Measurements from ENCODE around the gene OR2Z1.

Gene OR2Z1, protein sequence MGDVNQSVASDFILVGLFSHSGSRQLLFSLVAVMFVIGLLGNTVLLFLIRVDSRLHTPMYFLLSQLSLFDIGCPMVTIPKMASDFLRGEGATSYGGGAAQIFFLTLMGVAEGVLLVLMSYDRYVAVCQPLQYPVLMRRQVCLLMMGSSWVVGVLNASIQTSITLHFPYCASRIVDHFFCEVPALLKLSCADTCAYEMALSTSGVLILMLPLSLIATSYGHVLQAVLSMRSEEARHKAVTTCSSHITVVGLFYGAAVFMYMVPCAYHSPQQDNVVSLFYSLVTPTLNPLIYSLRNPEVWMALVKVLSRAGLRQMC

DNA sequence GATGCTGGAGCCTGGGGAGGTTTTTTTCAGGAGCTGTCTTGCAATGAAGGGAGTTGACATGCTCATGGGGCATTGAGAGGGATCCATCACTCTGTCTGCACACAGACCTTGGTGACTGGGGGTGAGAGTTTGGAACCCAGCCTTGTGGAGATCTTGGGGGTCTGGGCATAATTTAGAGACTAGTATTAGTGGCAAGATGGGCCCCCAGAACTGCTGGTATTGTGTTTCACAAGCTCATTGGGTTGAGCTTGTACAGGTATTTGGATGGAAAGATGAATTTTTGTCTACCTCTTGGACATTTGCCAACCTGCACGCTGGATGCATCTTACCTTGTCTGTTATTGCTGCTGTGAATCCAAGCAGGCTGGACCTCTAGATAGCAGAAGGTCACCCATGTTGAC is at the start of gene OR2Z1:
Gene OR2Z1 (plus strand): TSS at position 301 of the 400 bp plus-strand sequence. CDS start 9,395 bp downstream, outside the sequence.
- DNase-seq, result no peak

DNA sequence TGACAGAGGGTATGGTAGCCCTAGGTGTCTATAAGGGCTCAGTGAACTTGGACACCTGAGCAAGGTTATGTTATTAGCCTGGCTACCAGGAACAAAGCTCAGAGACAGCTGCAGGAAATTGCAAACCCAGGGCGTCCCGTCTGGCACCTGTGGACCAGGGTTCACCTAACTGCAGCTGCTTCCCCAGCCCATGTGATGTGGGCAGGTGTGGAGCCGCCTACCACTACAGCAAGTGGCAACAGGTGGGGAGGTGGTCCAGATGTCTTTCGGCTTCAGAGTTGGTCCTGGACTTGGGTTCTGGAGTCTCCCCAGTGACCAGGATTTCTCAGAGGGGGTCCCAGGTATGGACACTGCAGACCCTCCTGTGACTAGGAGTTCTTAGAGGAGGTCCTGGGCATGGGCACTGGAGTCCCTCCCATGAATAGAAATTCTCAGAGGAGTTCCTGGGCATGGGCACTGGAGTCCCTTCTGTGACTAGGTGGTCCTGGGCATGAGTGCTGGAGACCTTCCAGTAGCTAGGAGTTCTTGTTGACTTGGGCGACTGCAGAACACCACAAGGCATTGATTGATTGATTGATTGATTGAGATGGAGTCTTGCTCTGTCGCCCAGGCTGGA is 48.0 kb upstream of the OR2Z1 start:
- no peak for DNase-seq

GRCh38 chr19:8675066-8675465 is 46.4 kb upstream of the OR2Z1 start:
- no peak for DNase-seq

DNA sequence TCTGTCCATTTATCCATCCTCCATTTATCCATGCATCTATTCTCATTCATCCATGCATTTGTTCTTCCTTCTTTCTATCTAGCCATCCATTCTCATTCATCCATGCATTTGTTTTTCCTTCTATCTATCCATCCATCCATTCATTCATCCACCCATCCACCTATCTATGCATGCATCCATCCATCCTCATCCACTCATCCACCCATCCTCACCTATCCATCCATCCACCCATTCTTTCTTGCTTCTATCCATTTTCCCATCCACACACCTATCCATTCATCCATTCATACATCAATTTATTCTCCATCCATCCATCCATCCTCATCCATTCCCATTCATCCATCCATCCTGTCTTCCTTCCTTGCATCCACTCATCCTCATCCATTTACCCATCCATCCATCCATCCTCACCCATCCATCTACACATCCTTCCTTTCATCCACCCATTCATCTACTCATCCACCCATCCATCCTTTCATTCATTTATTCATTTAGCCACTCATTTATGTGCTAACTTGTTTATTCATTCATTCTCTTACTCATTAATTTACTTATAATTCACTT is 43.1 kb upstream of the OR2Z1 start:
- no peak for DNase-seq

DNA sequence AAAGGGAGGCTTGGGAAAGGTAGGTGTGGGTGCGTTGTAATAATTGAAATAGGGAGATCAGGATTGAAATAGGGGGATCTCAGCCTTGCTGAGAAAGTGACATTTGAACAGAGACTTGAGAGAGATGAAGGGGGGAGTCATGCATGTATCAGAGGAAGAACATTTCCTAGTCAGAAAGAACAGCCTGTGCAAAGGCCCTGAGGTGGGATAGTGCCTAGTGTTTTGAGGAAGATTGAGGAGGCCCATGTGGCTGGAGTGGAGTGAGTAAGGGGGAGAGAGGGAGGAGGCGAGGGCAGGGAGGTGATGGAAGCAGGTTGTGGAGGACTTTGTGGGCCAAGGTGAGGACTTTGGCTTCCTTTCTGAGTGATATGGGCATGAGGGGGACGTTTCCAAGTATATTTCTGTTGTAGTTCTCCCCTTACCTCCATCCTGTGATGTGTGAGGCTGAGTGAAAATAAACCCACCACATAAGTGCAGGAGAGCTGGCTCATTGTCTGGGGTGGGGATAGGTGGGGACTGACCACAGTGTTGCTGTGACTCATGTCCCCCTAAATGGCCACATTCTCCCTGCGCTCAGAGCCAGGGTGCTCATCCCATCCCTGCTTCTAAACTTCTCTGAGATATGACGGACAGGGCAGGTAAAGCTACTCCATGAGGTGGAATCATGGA is 40.6 kb upstream of the OR2Z1 start:
- DNase-seq, result no peak

DNA sequence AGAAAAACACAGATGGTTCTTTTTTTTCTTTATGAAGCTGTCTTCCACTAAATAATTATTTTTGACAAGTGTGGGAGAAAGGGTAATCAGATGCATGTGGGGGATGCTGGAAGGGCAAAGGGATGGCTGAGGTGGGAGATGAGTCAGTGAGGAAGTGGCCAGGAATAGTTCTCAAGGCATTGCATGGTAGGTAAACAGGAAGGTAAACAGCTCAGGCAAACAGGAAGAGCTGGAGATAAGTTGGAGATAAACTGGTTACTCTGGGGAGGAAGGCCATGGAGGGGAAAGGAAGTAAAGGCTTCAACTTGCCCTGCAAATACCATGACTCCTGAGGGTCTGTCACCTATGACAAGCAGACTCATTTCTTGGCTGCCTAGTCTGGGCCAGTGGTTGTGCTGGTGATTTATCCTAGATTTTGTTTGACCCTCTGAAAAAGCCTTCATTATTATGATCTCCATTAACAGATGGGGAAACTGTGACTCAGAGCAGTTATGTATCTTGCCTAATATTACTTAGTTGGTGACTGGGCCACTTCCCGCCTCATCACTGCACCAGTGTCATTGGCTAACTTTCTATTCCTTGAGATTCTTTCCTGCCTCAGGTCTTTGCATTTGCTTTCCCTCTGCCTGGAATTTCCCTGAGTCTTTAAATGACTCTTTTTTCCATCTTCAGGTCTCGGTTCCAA is 39.9 kb upstream of the OR2Z1 start:
- DNase-seq, result no peak

DNA sequence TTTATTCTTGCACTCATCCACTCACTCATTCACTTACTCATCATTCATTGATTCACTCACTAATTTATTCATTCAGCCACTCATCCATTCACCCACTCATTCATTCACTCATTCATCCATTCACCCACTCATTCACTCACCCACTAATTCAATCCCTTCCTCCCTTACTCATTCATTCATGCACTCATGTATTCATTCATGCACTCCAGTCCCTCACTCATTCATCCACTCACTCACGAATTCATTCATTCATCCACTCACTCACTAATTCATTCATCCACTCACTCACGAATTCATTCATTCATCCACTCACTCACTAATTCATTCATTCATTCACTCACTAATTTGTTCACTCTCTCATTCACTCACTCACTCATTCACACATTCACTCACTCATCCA is 39.0 kb upstream of the OR2Z1 start:
- DNase-seq, result no peak

DNA sequence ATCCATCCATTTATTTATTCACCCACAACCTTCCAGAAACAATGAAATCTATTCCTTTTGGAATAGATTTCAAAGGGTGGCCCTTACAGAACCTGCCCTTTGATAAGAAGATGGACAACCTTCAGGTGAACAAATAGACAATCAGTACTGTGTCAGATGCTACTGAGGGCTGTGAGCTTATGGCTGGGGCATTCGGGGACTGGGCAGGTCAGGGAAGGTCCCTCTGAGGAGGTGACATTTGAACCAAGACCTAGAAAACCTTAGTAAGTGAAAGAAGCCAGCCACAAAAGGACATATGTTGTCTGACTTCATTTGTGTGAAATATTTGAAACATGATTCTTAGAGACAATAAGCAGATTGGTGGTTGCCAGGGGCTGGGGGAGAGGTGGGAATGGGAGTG is 38.5 kb upstream of the OR2Z1 start:
- DNase-seq, result no peak

DNA sequence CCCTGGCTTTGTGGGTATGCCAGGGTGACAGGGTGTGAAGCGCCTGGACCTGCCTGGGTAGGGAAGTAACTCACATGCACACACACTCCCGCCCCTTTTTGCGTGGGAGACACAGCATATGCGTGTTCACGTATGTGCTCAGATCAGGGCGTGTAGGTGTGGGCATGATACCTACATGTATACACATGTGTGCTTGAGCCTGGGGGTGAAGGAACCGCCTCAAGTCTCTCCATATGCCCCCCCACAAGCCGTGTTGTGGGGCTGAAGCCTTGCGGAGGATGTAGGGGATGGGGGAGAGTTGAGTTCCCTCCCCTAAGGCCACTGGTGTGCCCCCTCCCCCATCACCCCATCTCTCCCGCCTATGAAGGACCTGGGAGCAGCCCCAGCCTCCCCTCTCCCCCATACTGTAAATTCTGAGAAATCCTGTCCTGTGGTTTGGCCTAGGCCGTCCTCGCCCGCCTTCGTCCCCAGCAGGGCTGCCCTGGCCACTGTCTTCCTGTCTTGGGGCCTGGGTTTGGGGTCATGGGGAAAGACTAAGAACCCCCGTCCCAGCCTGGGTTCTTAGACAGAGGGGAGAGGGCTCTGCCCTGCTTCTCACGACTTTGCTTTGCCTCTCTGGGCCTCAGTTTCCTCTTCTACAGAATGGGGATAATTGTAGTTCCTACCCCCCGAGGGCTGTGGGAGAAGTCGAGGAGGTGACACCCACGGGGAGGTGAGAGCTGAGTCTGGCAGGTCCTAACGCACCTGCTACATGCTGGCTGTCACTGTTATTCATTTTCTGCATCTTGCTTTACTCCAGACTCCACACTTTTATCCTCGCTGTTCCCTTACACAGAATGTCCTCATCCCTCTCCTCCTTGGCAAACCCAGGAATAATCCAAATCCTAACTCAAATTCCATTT is 37.2 kb upstream of the OR2Z1 start:
- DNase-seq, result no peak

GRCh38 chr19:8686549-8686948 is 34.9 kb upstream of the OR2Z1 start:
- DNase-seq, result no peak

DNA sequence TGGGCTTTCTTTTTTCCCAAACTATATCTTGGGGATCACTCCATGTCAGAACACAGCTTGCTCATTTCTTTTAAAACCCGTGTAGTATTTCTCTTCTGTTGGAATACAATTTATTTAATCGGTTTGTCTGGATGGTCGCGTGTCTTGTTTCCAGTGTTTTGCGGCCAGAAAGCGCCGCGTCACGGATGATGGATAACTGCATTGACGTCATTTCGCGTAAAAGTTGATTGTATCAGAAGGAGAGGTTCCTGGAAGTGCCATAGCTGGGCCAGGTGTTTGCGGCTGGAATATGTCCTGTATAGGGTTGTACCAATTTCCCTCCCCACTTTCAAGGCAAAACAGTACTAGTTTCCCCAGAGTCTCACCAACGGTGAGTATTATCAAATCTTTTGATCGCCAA is 32.5 kb upstream of the OR2Z1 start:
- no peak for DNase-seq

- DNase-seq, result no peak
These were observed 30.5 kb upstream of the OR2Z1 start for GRCh38 chr19:8690753-8691539.

DNA sequence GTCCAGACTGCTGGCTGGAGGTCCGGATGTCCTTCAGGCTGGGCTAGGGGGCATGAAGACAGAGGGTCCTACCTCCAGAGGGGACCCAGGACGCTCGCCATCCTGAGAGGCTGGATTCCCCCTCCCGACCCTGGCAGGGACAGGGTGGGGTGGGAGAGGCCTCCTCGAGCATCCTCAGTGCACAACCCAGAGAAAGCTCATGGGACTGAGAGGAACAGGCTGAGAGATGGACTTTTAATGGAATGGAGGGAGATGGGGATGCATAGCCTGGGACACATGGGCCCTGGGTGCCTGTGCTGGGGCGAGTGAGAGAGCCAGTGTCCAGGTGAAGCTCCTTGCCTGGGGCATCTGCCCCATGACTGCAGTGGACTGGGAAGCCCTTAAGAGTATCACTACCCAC is 25.9 kb upstream of the OR2Z1 start:
- no peak for DNase-seq

GRCh38 chr19:8695911-8696310 is 25.5 kb upstream of the OR2Z1 start:
- DNase-seq, result no peak

DNA sequence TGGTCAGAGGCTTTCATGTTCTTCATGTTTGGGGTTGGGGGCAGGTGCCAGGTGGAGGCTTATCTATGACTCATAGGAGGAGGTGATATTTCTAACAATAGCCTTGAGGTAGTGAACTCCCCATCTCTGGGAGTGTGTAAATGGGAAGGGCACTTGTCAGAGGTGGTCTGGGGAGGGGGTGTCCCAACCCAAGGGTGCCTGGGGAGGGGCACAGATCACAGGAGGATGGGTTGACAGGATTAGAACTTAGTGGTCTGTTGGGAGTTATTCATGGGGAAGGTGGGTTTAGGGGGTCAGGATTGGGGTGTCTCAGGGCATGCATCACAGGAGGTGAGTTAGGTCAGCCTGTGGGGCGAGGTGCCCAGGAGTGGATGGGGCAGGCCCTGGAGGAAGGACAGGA is 24.4 kb upstream of the OR2Z1 start:
- no peak for DNase-seq

DNA sequence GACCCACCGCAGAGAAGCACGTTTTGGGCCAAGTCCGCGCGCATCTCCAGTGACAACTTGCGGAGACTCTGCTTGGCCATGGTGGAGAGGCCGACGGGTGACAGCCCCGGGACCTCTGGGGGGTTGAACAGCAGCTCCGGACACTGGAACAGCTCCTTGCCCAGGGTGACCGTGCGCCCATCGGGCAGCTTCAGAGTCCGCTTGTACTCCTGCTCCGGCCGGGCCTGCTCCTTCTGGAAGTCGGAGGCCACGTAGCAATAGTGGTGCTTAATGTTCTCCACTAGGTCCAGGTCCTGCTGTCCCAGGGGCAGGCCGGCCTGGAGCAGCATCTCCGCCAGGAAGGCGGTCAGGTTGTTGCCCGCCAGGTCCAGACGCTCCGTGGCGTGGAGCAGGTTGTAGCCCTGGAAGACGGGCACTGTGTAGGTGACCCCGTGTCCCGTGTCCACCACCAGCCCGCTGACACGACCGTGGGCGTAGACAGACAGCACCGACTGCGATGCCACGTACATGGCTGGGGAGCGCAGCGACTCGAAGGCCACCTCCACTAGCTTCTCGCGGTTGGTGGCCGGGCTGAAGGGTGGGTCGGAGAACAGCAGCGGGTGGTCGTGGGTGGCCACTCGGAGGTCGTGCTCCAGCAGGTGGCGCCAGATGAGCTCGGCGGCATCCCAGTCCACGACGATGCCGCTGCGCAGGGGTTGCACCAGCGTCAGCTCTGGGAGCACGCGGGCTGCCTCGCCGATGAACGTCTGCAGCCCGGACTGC is 23.6 kb upstream of the OR2Z1 start:
- no peak for DNase-seq

DNA sequence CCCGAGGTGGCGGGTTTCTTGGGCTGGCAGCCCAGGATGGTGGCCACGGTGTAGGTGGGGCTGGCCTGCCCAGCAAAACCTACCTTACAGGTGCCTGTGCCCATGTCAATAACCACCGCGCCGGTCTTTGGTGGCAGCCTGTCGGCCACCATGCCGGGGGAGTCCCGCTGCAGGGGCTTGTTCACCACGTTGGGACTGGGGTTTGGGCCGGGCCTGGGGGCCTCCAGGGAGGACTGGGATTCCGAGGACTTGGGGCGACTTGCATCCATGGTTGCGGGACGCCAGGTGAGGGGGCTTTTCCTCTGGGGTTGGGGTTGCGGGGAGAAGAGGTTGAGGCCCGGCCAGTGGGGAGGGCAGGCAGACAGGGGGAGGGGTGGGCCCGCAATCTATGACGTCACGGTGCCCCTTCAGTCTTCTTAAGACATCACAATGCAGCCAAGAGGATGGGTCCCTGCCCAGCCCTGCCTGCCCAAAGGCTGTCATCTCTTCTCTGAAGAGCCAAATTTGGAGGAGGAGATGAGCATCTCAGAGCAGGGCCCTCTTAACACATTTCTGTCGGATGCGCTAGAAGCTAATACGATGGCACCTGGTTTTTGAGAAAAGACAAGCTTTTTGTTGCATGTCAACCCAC is 22.9 kb upstream of the OR2Z1 start, which contains the start of gene ACTL9:
Gene ACTL9 (minus strand): TSS at position 363 of the 631 bp plus-strand sequence. CDS start 94 bp downstream, at position 269.
- no peak for DNase-seq

GRCh38 chr19:8699908-8700307 is 21.5 kb upstream of the OR2Z1 start:
- no peak for DNase-seq

DNA sequence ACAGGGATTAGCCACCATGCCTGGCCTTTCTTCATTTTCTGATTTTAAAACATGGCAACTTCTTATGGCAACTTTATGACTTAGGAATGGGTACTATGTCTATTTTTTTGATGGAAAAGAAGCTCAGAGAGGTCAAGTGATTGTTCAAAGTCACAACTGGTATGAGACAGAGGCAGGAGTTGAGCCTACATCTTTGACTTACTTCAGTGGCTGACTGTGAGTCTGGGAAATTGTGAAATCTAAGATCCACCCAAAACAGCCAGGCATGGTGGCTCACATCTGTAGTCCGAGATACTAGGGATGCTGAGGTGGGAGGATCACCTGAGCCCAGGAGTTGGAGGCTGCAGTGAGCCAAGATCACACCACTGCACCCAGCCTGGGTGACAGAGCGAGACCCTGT is 20.5 kb upstream of the OR2Z1 start:
- no peak for DNase-seq

- no peak for DNase-seq
These were observed 19.1 kb upstream of the OR2Z1 start for GRCh38 chr19:8702350-8702749.
